Panc1 (cell line): ENCODE data around the gene SSH2.

Experiments used
- CTCF ChIP-seq: fragments of 450-650 bp; IDR thresholded peaks from 2 replicates; pipeline ENCODE4 v1.5.1; 2017; ENCODE audit warnings: mild to moderate bottlenecking
- POLR2AphosphoS5 ChIP-seq: IDR thresholded peaks from 2 replicates; pipeline ENCODE4 v1.6.1; 2012; ENCODE audit warnings: mild to moderate bottlenecking, low read depth, low read length, moderate library complexity
- REST ChIP-seq, 2 experiments: IDR thresholded peaks; 2 replicates each; pipeline ENCODE4 v1.6.1; 2011 to 2012; ENCODE audit warnings: low read depth in 2 of 2, control low read depth in 1 of 2, low read length in 1 of 2, mild to moderate bottlenecking in 1 of 2, moderate library complexity in 1 of 2; ENCODE audit not compliant: insufficient read depth in 1 of 2
- SIN3A ChIP-seq: IDR thresholded peaks from 2 replicates; pipeline ENCODE4 v1.6.1; 2012; ENCODE audit warnings: low read depth, mild to moderate bottlenecking, low read length, moderate library complexity, borderline replicate concordance; ENCODE audit not compliant: insufficient read depth

GRCh38 chr17:29748400-29748799, 181.6 kb downstream of the SSH2 start:
- TF ChIP-seq CTCF: no peak
- no peak for TF ChIP-seq REST (IDR thresholded peaks at IDR 0.05; ENCODE audit: insufficient read depth in 1 of 2, low read depth in 2 of 2, low read length in 1 of 2)
- TF ChIP-seq SIN3A: no peak
- TF ChIP-seq POLR2AphosphoS5: no peak
